ENCODE measurements around the gene THEM4. TPM values are rescaled to one million over a fixed set of nuclear protein-coding genes. Genes with fewer than 3 reads are reported as not detected.

The THEM4 gene
- total RNA-seq, 1 donor from 2014 or later, result 15.0 TPM

DNA sequence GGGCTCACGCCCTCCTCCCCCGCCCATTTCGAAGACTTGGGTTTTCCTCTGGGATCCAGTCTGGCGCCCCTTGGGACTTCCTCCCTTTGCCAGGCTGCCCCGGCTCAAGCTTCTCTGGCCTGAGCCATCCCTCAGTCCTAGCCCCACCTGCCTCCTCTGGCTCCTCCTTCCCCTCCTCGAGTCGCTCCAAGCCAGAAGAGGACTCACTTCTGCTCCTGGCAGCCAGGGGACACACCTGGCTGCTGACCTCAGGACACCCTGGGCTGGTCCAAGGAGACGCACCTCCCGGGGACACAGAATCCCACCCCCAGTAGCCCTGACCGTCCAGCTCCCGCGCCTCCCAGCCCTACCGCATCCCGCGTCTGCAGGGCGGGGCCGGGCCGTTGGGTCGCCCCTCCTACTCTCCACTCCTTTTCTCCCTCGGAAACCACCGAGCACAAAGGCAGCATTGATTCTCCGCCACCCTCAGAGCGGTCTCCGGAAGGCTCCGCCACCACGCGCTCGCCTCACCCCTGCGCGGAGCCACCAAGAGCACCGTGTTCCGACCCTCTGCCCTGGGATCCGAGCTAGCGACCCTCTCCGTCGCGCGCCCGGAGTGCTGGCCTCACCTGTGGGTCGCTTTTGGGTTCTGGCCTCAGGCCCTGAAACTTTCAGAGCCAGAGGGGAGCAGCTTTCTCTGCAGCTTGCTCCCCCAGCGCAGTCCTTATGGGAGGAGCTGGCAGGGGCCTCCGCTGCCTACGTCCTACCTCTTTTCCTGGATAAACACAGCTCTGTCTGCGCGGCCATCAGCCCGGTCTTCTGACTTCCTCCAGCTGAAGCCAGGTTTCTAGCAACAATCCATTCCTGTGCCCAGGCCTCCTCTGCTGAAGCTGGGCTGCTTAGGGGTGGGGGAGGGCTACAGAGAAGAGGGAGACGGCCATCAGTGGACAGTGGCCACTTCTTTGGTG, 69.6 kb downstream of the THEM4 start, which contains the start of gene C2CD4D:
Gene C2CD4D, minus strand, starts transcription at position 364 of the 947 bp plus-strand sequence. CDS start 831 bp downstream, outside the sequence.
- TF ChIP-seq, protein P1, sequence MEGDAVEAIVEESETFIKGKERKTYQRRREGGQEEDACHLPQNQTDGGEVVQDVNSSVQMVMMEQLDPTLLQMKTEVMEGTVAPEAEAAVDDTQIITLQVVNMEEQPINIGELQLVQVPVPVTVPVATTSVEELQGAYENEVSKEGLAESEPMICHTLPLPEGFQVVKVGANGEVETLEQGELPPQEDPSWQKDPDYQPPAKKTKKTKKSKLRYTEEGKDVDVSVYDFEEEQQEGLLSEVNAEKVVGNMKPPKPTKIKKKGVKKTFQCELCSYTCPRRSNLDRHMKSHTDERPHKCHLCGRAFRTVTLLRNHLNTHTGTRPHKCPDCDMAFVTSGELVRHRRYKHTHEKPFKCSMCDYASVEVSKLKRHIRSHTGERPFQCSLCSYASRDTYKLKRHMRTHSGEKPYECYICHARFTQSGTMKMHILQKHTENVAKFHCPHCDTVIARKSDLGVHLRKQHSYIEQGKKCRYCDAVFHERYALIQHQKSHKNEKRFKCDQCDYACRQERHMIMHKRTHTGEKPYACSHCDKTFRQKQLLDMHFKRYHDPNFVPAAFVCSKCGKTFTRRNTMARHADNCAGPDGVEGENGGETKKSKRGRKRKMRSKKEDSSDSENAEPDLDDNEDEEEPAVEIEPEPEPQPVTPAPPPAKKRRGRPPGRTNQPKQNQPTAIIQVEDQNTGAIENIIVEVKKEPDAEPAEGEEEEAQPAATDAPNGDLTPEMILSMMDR (IDR thresholded peaks at IDR 0.05), result no peak
- intact Hi-C loops (cut with DNase I), result no loop called here
- H3K27ac ChIP-seq, result peak within 1 kb of the TSS; percentile 63

DNA sequence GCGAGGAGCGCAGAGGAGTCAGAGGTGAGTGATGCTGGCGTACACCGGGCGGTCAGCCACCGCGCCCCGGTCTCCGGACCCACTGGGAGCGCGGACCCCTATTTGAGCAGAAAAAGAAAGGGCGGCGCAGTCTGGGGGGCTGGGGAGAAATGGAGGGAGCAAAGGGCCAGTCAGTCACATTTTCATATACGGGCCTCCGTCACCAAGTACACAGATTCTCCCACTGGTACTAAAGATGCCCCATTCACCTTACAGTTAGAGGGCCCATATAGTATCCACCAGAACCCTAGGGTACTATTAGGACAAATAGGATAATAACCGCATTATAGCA, 70.3 kb downstream of the THEM4 start:
- Histone ChIP-seq H3K4me1 (peaks cover 27% of the 10 kb centered on the region), H3K27me3 (ENCODE audit: low read depth) (peaks cover 27% of the 10 kb centered on the region), H3K9me3 (no peaks in the 10 kb centered on the region), H3K4me3 (peak overlapping the region; percentile 52), H3K27ac (peak overlapping the region; percentile 58), H3K36me3 (no peaks in the 10 kb centered on the region)
- intact Hi-C loops (cut with DNase I), result no loop called here
- DNase-seq (no peak), ATAC-seq (no peak)
- TF ChIP-seq, protein P1 (IDR thresholded peaks at IDR 0.05), result no peak

More for the DNA sequence above, 69.6 kb downstream of the THEM4 start, which contains the start of gene C2CD4D:
- ATAC-seq (peak; percentile 69), DNase-seq (peak; percentile 68)
- peaks cover 27% of the 10 kb centered on the region for H3K27me3 ChIP-seq (ENCODE audit: low read depth)
- no peaks in the 10 kb centered on the region for H3K9me3 ChIP-seq
- peak within 1 kb of the TSS; percentile 52 for H3K4me3 ChIP-seq
- H3K36me3 ChIP-seq, result no peaks in the 10 kb centered on the region
- peaks cover 27% of the 10 kb centered on the region for H3K4me1 ChIP-seq

DNA sequence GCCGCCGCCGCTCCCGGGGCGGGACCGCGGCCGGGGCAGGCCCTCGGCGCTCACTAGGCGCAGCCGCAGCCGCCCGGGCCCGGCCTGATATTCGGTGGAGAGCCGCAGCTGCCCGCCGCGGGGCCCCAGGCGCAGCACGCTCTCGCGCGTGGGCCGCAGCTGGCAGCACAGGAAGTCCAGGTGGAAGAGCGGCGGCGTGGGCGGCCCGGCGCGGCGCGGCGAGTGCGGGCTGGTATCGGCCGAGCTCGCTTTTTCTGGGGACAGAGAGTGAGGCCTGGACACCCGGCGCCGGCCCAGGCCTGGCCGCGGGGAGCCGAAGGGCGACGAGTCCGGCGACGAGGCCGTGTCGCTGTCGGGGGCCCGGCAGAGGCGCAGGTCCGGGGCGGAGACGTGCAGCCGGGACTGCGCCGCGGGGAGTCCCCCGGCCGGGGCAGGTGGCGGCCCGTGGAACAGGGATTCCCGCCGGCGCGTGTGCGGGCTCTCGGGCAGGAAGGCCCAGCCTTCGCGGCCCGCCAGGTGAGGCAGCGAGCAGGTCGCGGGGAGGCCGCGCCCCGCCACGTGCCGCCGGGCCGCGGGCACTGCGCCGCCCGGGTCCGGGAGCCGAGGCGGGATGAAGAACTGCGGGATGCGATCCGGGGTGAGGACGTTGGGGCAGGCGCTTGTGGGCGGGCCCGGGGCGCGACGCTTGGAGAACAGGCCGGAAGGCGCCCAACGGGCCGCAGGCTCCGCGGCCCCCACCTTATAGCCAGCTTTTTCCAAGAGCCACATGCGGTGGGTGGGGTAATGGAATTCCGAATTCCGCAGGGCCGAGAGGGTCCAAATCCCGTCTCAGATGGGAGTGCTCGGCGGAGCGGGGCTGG, 70.9 kb downstream of the THEM4 start:
- intact Hi-C loops (cut with DNase I), result no loop called here
- no peaks in the 10 kb centered on the region for H3K9me3 ChIP-seq
- H3K36me3 ChIP-seq, result no peaks in the 10 kb centered on the region
- H3K4me3 ChIP-seq, result peak overlapping the region; percentile 52
- peak; percentile 31 to 32 for ATAC-seq
- peaks cover 27% of the 10 kb centered on the region for H3K27me3 ChIP-seq (ENCODE audit: low read depth)
- H3K27ac ChIP-seq, result peak overlapping the region; percentile 58
- TF ChIP-seq, protein P1 (IDR thresholded peaks at IDR 0.05), result no peak
- no peak for DNase-seq
- H3K4me1 ChIP-seq, result peaks cover 28% of the 10 kb centered on the region

DNA sequence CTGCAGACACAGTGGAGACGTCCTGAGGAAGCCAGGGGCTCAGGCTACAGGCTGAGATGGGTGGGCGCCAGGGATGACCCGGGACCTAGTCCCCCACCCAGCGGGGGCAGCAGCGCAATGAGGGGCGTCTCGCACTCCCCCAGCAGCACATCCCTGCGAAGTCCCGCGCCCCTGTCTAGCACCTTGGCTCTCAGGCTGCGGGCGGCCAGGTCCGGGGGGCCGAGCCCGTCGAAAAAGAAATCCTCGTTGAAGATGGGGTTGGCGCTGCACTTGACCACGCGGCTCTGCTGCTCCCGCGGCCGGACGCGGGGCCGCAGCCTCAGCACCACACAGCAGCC, 71.5 kb downstream of the THEM4 start:
- Histone ChIP-seq H3K27me3 (ENCODE audit: low read depth) (peaks cover 27% of the 10 kb centered on the region), H3K4me3 (peak overlapping the region; percentile 52), H3K27ac (peak overlapping the region; percentile 9), H3K9me3 (no peaks in the 10 kb centered on the region), H3K36me3 (no peaks in the 10 kb centered on the region), H3K4me1 (peaks cover 34% of the 10 kb centered on the region)
- no peak for ATAC-seq
- intact Hi-C loops (cut with DNase I), result no loop called here
- DNase-seq, result no peak
- TF ChIP-seq, protein P1 (IDR thresholded peaks at IDR 0.05), result no peak

- intact Hi-C loops (cut with DNase I), result no loop called here
- DNase-seq, result no peak
- H3K9me3 ChIP-seq, result no peaks in the 10 kb centered on the region
- no peak overlapping the region for H3K4me3 ChIP-seq
- TF ChIP-seq, protein P1 (IDR thresholded peaks at IDR 0.05), result no peak
- H3K27ac ChIP-seq, result no peak overlapping the region
- H3K27me3 ChIP-seq (ENCODE audit: low read depth), result peaks cover 27% of the 10 kb centered on the region
- H3K36me3 ChIP-seq, result no peaks in the 10 kb centered on the region
- ATAC-seq, result no peak
- peaks cover 41% of the 10 kb centered on the region for H3K4me1 ChIP-seq
These were observed 72.1 kb downstream of the THEM4 start for GRCh38 chr1:151837197-151837596.
